Measurements from ENCODE around the gene VRK1. TPM values are rescaled to one million over a fixed set of nuclear protein-coding genes. Genes with fewer than 3 reads are reported as not detected.

Gene VRK1
- polyA plus RNA-seq, 1 of the 3 experiments (the other 2 are of a cell fraction): 9.1 TPM

- TF ChIP-seq RAD21 (IDR thresholded peaks at IDR 0.05; ENCODE audit: low read length) (no peak), MEF2A (IDR thresholded peaks at IDR 0.05; ENCODE audit: borderline replicate concordance, low read depth) (no peak), POLR2AphosphoS5 (IDR thresholded peaks at IDR 0.05; ENCODE audit: low read depth, low read length) (no peak), USF2 (IDR thresholded peaks at IDR 0.05; ENCODE audit: borderline replicate concordance, low read depth, low read length) (no peak), TCF12 (IDR thresholded peaks at IDR 0.05) (no peak)
Observed at GRCh38 chr14:96905065-96905464, 107.9 kb downstream of the VRK1 start (continued).

GRCh38 chr14:96905825-96906224 lies 108.6 kb downstream of the VRK1 start:
- H3K4me2 ChIP-seq: no peak overlapping the region
- whole genome bisulfite sequencing (ENCODE audit: low lambda C conversion rate): 82% methylated on average over 3 of the region's 3 CpGs
- H3K9me2 ChIP-seq: no peaks in the 10 kb centered on the region
- POLR2A ChIA-PET: no interaction called here
- H3K36me3 ChIP-seq (replicated peaks in 1 of 2; ENCODE audit: control insufficient read depth in 1 of 2, insufficient read depth in 2 of 2, low read length in 1 of 2): no peaks in the 10 kb centered on the region
- no peaks in the 10 kb centered on the region for H3K27me3 ChIP-seq (ENCODE audit: insufficient read depth)
- H3K4me3 ChIP-seq (ENCODE audit: low read depth in 2 of 2, low read length in 1 of 2): no peak overlapping the region
- no peaks in the 10 kb centered on the region for H3K4me1 ChIP-seq (ENCODE audit: control insufficient read depth in 1 of 2, insufficient read depth in 2 of 2, low read depth in 1 of 2, low read length in 1 of 2)
- no peak overlapping the region for H2AFZ ChIP-seq (ENCODE audit: low read depth)
- no peaks in the 10 kb centered on the region for H3F3A ChIP-seq (replicated peaks; ENCODE audit: insufficient read depth)
- H3K79me2 ChIP-seq (ENCODE audit: insufficient read depth): no peaks in the 10 kb centered on the region
- no peak for DNase-seq
- no peaks in the 10 kb centered on the region for H4K20me1 ChIP-seq (ENCODE audit: insufficient read depth)
- no peak overlapping the region for H3K9ac ChIP-seq
- H3K9me3 ChIP-seq: no peaks in the 10 kb centered on the region
- no peak for TF ChIP-seq RAD21 (IDR thresholded peaks at IDR 0.05; ENCODE audit: low read length)
- TF ChIP-seq GABPA (IDR thresholded peaks at IDR 0.05; ENCODE audit: low read depth): no peak
- no peak for TF ChIP-seq POLR2AphosphoS5 (IDR thresholded peaks at IDR 0.05; ENCODE audit: low read depth, low read length)
- no peak for TF ChIP-seq USF2 (IDR thresholded peaks at IDR 0.05; ENCODE audit: borderline replicate concordance, low read depth, low read length)
- TF ChIP-seq ELF1 (IDR thresholded peaks at IDR 0.05): no peak
- TF ChIP-seq JUND (IDR thresholded peaks at IDR 0.05): no peak
- TF ChIP-seq PBX3 (IDR thresholded peaks at IDR 0.05): no peak
- TF ChIP-seq MXI1 (IDR thresholded peaks at IDR 0.05; ENCODE audit: low read depth, low read length): no peak
- TF ChIP-seq SIN3A (IDR thresholded peaks at IDR 0.05; ENCODE audit: borderline replicate concordance, low read depth, low read length): no peak
- no peak for TF ChIP-seq EP300 (IDR thresholded peaks at IDR 0.05; ENCODE audit: borderline replicate concordance in 1 of 2, low read depth in 1 of 2, low read length in 1 of 2)
- TF ChIP-seq MAX (IDR thresholded peaks at IDR 0.05; ENCODE audit: low read depth): no peak
- TF ChIP-seq FOXM1 (IDR thresholded peaks at IDR 0.05; ENCODE audit: low read depth): no peak
- TF ChIP-seq SMC3 (IDR thresholded peaks at IDR 0.05; ENCODE audit: low read depth, low read length): no peak
- CTCF ChIA-PET: no interaction called here
- no peak overlapping the region for H3K27ac ChIP-seq (ENCODE audit: low read depth in 2 of 2, low read length in 1 of 2)

Measured in SK-N-SH (cell line).